GM12878 (cell line): Measurements from ENCODE around the gene GALNS. TPM values are rescaled to one million over a fixed set of nuclear protein-coding genes. Genes with fewer than 3 reads are reported as not detected.
A peak's percentile ranks its signal among the peaks of the same experiment; 100 is the strongest.

Experiments used
- CBX3 ChIP-seq: fragments of 200-600 bp; sonication (generic); IDR thresholded peaks from 2 replicates; pipeline ENCODE4 v1.6.1; 2016; ENCODE audit warnings: low read depth, borderline replicate concordance
- ETV6 ChIP-seq, 2 experiments: fragments of 450-650 bp in 1 of 2; IDR thresholded peaks in 1 of 2; conservative IDR thresholded peaks in 1 of 2; 2 replicates each; pipeline ENCODE4 v1.6.1; 2014; ENCODE audit warnings: antibody characterized with exemption in 1 of 2, borderline replicate concordance in 1 of 2, low read depth in 1 of 2, mild to moderate bottlenecking in 1 of 2, moderate library complexity in 1 of 2
- FOS ChIP-seq: IDR thresholded peaks from 3 replicates; pipeline ENCODE4 v1.6.1; 2011; ENCODE audit warnings: borderline replicate concordance; ENCODE audit not compliant: insufficient read length; ENCODE audit errors: extremely low read depth
- IRF4 ChIP-seq: IDR thresholded peaks from 2 replicates; pipeline ENCODE4 v1.6.1; 2011; ENCODE audit warnings: low read depth, low read length
- MXI1 ChIP-seq: fragments of 150-350 bp; IDR thresholded peaks from 2 replicates; pipeline ENCODE4 v1.6.1; 2011; ENCODE audit warnings: low read depth, mild to moderate bottlenecking, inconsistent platforms, low read length, improper control_type of control experiment
- PML ChIP-seq: IDR thresholded peaks from 2 replicates; pipeline ENCODE4 v1.6.1; 2012; ENCODE audit warnings: low read length, inconsistent platforms
- SMARCA5 ChIP-seq: fragments of 450-650 bp; IDR thresholded peaks from 2 replicates; pipeline ENCODE4 v1.6.1; 2017; ENCODE audit warnings: mild to moderate bottlenecking
- STAT3 ChIP-seq: IDR thresholded peaks from 2 replicates; pipeline ENCODE4 v1.6.1; 2011; ENCODE audit warnings: low read depth, low read length, improper control_type of control experiment
- polyA plus RNA-seq, 11 experiments: library from polyadenylated mRNA; depleted of rRNA in 4 of 11; unstranded in 6 of 11; stranded (reverse) in 5 of 11; fragments of >200 nt; fragmentation: Nextera tagmentation in 4 of 11; fragmentation: Illumina TruSeq in 1 of 11; extraction: Ambion mirVana in 4 of 11; extraction: Trizol in 1 of 11; gene quantifications; 1 replicate in 1 of 11; 2 replicates in 10 of 11; pipeline versions ENCODE4 v1.2.1 to v1.2.3, GENCODE V29; 2011 to 2016; ENCODE audit warnings: inconsistent platforms in 2 of 11, missing spikeins in 2 of 11, low read depth in 1 of 11
- total RNA-seq, 4 experiments: library from RNA; depleted of rRNA in 3 of 4; stranded (reverse); fragments of >200 nt in 3 of 4; fragmentation: Illumina TruSeq in 1 of 4; extraction: Trizol in 1 of 4; gene quantifications; 2 replicates each; pipeline versions ENCODE4 v1.2.1 to v1.2.3, GENCODE V29; 2013 to 2021
- TF ChIP-seq, protein P1 (sequence below): fragments of 450-650 bp; IDR thresholded peaks from 2 replicates; pipeline ENCODE4 v1.6.1; 2017; ENCODE audit warnings: antibody characterized with exemption, mild to moderate bottlenecking, moderate library complexity
- TF ChIP-seq, protein P2 (sequence below), 3 experiments: IDR thresholded peaks in 2 of 3; conservative IDR thresholded peaks in 1 of 3; 2 replicates each; pipeline ENCODE4 v1.5.1; 2011; ENCODE audit warnings: low read depth in 3 of 3, low read length in 3 of 3, mild to moderate bottlenecking in 3 of 3, control low read depth in 2 of 3, moderate library complexity in 2 of 3, inconsistent platforms in 1 of 3, mixed read lengths in 1 of 3; ENCODE audit not compliant: control insufficient read depth in 2 of 3, insufficient read depth in 1 of 3; ENCODE audit errors: extremely low read depth in 1 of 3

The GALNS gene
- total and polyA plus RNA-seq, 10 of the 15 experiments (the other 5 are each of a cell fraction or from before 2014, with no cell fraction given): 0.37 to 12.4 (median 5.3) TPM

- TF ChIP-seq FOS (no peak), CBX3 (no peak), ETV6 (conservative IDR thresholded peaks at IDR 0.05 in 1 of 2, IDR thresholded peaks at IDR 0.05 in 1 of 2; ENCODE audit: borderline replicate concordance in 1 of 2, low read depth in 1 of 2) (no peak), STAT3 (no peak), MXI1 (peak; percentile 39; the same call in 1 of the 2 replicates), IRF4 (no peak), SMARCA5 (peak; percentile 43; the same call in 1 of the 2 replicates), PML (no peak)
- TF ChIP-seq, protein P1, sequence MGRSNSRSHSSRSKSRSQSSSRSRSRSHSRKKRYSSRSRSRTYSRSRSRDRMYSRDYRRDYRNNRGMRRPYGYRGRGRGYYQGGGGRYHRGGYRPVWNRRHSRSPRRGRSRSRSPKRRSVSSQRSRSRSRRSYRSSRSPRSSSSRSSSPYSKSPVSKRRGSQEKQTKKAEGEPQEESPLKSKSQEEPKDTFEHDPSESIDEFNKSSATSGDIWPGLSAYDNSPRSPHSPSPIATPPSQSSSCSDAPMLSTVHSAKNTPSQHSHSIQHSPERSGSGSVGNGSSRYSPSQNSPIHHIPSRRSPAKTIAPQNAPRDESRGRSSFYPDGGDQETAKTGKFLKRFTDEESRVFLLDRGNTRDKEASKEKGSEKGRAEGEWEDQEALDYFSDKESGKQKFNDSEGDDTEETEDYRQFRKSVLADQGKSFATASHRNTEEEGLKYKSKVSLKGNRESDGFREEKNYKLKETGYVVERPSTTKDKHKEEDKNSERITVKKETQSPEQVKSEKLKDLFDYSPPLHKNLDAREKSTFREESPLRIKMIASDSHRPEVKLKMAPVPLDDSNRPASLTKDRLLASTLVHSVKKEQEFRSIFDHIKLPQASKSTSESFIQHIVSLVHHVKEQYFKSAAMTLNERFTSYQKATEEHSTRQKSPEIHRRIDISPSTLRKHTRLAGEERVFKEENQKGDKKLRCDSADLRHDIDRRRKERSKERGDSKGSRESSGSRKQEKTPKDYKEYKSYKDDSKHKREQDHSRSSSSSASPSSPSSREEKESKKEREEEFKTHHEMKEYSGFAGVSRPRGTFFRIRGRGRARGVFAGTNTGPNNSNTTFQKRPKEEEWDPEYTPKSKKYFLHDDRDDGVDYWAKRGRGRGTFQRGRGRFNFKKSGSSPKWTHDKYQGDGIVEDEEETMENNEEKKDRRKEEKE: no peak
- TF ChIP-seq, protein P2, sequence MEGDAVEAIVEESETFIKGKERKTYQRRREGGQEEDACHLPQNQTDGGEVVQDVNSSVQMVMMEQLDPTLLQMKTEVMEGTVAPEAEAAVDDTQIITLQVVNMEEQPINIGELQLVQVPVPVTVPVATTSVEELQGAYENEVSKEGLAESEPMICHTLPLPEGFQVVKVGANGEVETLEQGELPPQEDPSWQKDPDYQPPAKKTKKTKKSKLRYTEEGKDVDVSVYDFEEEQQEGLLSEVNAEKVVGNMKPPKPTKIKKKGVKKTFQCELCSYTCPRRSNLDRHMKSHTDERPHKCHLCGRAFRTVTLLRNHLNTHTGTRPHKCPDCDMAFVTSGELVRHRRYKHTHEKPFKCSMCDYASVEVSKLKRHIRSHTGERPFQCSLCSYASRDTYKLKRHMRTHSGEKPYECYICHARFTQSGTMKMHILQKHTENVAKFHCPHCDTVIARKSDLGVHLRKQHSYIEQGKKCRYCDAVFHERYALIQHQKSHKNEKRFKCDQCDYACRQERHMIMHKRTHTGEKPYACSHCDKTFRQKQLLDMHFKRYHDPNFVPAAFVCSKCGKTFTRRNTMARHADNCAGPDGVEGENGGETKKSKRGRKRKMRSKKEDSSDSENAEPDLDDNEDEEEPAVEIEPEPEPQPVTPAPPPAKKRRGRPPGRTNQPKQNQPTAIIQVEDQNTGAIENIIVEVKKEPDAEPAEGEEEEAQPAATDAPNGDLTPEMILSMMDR (IDR thresholded peaks at IDR 0.05 in 2 of 3, conservative IDR thresholded peaks at IDR 0.05 in 1 of 3; ENCODE audit: control insufficient read depth in 2 of 3, extremely low read depth in 1 of 3, insufficient read depth in 1 of 3, low read depth in 3 of 3, low read length in 3 of 3): peak; percentile 73 to 83 (median 82)
Observed at GRCh38 chr16:88857728-88858339, 1.1 kb upstream of the GALNS start (continued).
